Measurements from ENCODE around the gene POM121.
"Not testable (repeated sequence)": the region's sequence is repeated elsewhere in the genome, so short reads cannot be mapped to it uniquely, and the experiment has no call there.

Gene POM121

GRCh38 chr7:72949686-72950085, 24.8 kb downstream of the POM121 start:
- not testable (repeated sequence) for DNase-seq (ENCODE audit: low spot score)

- DNase-seq (ENCODE audit: low spot score) = not testable (repeated sequence)
Measured at GRCh38 chr7:72950432-72950831, 25.5 kb downstream of the POM121 start.

GRCh38 chr7:72953901-72954562, 29.1 kb downstream of the POM121 start:
- DNase-seq (ENCODE audit: low spot score) = not testable (repeated sequence)

GRCh38 chr7:72954563-72955198, 29.8 kb downstream of the POM121 start:
- DNase-seq (ENCODE audit: low spot score) = not testable (repeated sequence)

- DNase-seq (ENCODE audit: low spot score) = not testable (repeated sequence)
Measured at GRCh38 chr7:72960029-72960428, 35.1 kb downstream of the POM121 start.

GRCh38 chr7:72960626-72961345, 35.9 kb downstream of the POM121 start:
- not testable (repeated sequence) for DNase-seq (ENCODE audit: low spot score)

GRCh38 chr7:72961346-72961650, 36.4 kb downstream of the POM121 start:
- not testable (repeated sequence) for DNase-seq (ENCODE audit: low spot score)

GRCh38 chr7:72963056-72963455, 38.2 kb downstream of the POM121 start:
- not testable (repeated sequence) for DNase-seq (ENCODE audit: low spot score)

GRCh38 chr7:72965186-72965975, 40.5 kb downstream of the POM121 start:
- DNase-seq (ENCODE audit: low spot score) = not testable (repeated sequence)

- not testable (repeated sequence) for DNase-seq (ENCODE audit: low spot score)
Measured at GRCh38 chr7:72966892-72967291, 42.0 kb downstream of the POM121 start.

- not testable (repeated sequence) for DNase-seq (ENCODE audit: low spot score)
Measured at GRCh38 chr7:72968980-72969516, 44.2 kb downstream of the POM121 start, which contains the start of gene TRIM74. TSS of gene TRIM74 (minus strand) at chr7:72969466. CDS start at chr7:72966157, 3,309 bp downstream.

- DNase-seq (ENCODE audit: low spot score) = not testable (repeated sequence)
Measured at GRCh38 chr7:72969688-72970087, 44.8 kb downstream of the POM121 start.

- DNase-seq (ENCODE audit: low spot score) = not testable (repeated sequence)
Measured at GRCh38 chr7:72971505-72971904, 46.6 kb downstream of the POM121 start.

- DNase-seq (ENCODE audit: low spot score) = not testable (repeated sequence)
Measured at GRCh38 chr7:72974781-72975180, 49.9 kb downstream of the POM121 start.

- not testable (repeated sequence) for DNase-seq (ENCODE audit: low spot score)
Measured at GRCh38 chr7:72975656-72976286, 50.9 kb downstream of the POM121 start.

- DNase-seq (ENCODE audit: low spot score) = not testable (repeated sequence)
Measured at GRCh38 chr7:72976434-72976833, 51.5 kb downstream of the POM121 start.

GRCh38 chr7:72980382-72980781, 55.5 kb downstream of the POM121 start:
- DNase-seq (ENCODE audit: low spot score) = not testable (repeated sequence)

GRCh38 chr7:72982084-72982483, 57.2 kb downstream of the POM121 start:
- not testable (repeated sequence) for DNase-seq (ENCODE audit: low spot score)

GRCh38 chr7:72990146-72990913, 65.4 kb downstream of the POM121 start:
- DNase-seq (ENCODE audit: low spot score) = not testable (repeated sequence)

- not testable (repeated sequence) for DNase-seq (ENCODE audit: low spot score)
Measured at GRCh38 chr7:72995484-72995883, 70.6 kb downstream of the POM121 start.

Measured in CD4-positive, alpha-beta T cell treated with Interleukin-15 for 4 hours (primary cell).